T-helper 2 cell treated with Interferon-gamma antibody and Interleukin-4, amounts not matched to agents 100 ng/mL and 5 ng/mL, for 36 hours (primary cell): ENCODE data around the gene EXOC4. TPM values are rescaled to one million over a fixed set of nuclear protein-coding genes. Genes with fewer than 3 reads are reported as not detected.
"Not testable (repeated sequence)": the region's sequence is repeated elsewhere in the genome, so short reads cannot be mapped to it uniquely, and the experiment has no call there.

Experiments
- intact Hi-C: fragments of 100-400 bp; cut with micrococcal nuclease; formaldehyde crosslinking; loops from one replicate; pipeline ENCODE4 v1.15.1; 2023
- total RNA-seq: library from RNA; stranded (reverse); gene quantifications from 2 replicates; pipeline ENCODE4 v1.2.3, GENCODE V29; 2022

The EXOC4 gene
- total RNA-seq, 1 donor from 2014 or later = 74.2 TPM

- intact Hi-C loops = no loop called here
Measured at GRCh38 chr7:133962646-133963045, 709.8 kb downstream of the EXOC4 start.

DNA sequence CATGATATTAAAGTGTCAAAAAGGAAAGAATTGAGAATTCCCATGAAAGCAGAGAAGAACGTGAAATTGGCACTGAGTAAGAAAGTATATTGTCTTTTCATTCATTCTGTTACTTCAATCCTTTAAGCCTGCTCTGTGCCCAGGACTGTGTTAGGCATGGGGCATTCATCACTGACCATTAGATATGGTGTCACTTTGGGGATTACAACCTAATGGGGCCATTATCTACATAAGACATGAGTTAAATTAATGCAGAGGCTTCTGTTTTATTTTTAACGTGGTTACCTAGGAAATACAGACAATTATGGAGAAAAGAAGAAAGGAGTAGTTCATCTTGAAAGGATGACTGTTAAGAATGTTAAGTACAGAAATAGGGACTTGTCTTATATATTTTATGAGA is 710.8 kb downstream of the EXOC4 start:
- intact Hi-C loops = no loop called here

GRCh38 chr7:133971625-133972024 is 718.7 kb downstream of the EXOC4 start:
- intact Hi-C loops = no loop called here

DNA sequence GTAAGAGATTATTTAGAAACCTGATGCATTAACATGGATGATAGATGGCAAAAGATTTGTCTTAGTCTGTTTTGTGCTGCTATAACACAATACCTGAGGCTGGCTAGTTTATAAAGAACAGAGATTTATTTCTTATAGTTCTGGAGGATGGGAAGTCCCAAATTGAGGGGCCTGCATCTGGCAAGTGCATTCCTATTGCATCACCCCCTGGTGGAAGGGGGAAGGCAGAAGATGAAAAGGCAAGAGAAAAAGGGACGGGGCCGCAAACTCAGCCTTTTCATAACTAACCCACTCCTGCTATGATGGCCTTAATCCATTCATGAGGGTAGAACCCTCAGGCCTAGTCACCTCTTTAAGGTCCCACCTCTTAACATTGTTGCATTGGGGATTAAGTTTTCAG is 720.8 kb downstream of the EXOC4 start:
- intact Hi-C loops = no loop called here

DNA sequence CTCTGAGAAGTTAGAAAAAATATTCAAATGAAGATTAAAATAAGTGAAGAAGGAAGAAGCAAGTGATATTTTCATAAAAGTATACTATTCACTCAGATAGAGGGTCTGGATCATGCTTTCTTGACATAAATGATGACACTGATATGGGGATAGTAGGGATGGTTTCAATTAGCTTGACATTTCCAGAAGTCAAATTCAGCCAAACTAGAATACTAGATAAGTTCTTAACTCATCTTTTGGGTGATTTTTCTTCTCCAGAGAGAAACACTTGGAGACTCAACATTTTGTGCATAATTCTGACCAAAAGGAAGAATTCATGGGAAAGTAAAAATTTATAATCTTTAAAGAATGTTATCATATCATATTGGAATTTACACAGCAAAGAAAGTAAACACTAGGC is 722.3 kb downstream of the EXOC4 start:
- intact Hi-C loops = no loop called here

DNA sequence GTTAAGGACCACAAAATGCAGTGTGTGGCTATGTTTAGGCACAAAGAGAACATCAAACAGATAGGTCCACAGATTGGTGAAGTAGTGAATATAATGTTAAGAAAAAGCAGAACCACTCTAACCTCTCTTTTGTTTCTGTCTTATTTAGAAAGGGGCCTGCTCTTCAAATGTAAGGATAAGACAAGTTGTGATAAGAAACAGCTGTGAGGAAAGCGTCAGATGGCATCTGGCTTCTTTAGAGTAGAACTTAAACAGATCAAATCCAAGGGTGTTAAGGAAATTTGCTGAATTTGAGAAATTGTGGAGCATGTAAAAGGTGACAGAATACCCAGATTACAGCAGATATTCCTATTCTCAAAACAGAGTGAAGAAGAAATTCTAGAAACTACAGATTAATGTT is 723.3 kb downstream of the EXOC4 start:
- intact Hi-C loops = no loop called here

GRCh38 chr7:133977409-133978274 is 724.8 kb downstream of the EXOC4 start:
- intact Hi-C loops = no loop called here

- intact Hi-C loops = no loop called here
Measured at GRCh38 chr7:133978502-133979295, 725.8 kb downstream of the EXOC4 start.

GRCh38 chr7:133980804-133981203 is 727.9 kb downstream of the EXOC4 start:
- intact Hi-C loops = no loop called here

GRCh38 chr7:133983685-133984419 is 731.0 kb downstream of the EXOC4 start:
- intact Hi-C loops = no loop called here

DNA sequence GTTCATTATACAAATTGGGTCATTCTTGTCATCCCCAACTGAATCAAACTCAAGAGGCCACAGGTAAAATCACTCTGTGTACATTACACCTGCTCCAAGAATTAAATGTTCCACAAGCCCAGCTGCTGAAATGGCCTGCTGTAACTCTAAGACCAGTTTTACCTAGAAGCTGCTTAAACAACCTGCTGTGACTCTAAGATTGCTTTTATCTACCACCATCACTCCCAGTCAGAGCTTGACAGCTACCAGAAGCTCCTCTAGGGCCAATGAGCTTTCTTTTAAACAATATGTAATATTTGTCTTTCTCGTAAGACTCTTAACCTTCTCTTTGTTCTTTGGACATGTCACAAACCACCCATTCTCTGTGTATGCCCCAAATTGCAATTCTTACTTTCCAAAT is 732.4 kb downstream of the EXOC4 start:
- intact Hi-C loops = no loop called here

GRCh38 chr7:133987582-133987981 is 734.7 kb downstream of the EXOC4 start:
- intact Hi-C loops = no loop called here

DNA sequence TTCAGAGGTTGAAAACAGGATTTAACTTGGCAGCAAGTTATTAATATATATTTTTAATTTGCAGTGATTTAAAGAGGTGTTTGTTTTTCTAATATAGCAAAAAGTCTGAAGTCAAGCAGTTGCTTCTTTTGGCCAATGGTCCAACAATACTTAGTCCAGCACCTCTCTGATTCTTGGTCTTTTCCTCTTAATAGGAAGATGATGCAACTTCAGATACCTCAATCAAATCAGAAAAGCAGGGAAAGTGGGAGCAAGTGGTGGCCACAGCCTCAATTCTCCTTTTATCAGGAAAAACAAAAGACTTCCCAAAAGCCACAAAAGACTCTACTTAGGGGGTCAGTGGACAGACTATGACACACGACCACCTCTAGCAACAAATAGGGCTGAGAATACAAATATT is 740.7 kb downstream of the EXOC4 start:
- intact Hi-C loops = no loop called here

DNA sequence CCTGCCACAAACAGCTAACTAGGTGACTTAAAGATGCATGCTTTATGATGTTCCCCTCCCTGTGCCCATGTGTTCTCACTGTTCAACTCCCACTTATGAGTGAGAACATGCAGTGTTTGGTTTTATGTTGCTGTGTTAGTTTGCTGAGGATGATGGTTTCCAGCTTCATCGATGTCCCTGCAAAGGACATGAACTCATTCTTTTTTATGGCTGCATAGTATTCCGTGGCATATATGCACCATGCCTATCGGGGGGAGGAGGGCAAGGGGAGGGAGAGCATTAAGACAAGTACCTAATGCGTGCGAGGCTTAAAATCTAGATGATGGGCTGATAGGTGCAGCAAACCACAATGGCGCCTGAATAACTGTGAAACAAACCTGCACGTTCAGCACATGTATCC is 741.2 kb downstream of the EXOC4 start:
- intact Hi-C loops = not testable (repeated sequence)

- intact Hi-C loops = no loop called here
Measured at GRCh38 chr7:133997463-133997862, 744.6 kb downstream of the EXOC4 start.

DNA sequence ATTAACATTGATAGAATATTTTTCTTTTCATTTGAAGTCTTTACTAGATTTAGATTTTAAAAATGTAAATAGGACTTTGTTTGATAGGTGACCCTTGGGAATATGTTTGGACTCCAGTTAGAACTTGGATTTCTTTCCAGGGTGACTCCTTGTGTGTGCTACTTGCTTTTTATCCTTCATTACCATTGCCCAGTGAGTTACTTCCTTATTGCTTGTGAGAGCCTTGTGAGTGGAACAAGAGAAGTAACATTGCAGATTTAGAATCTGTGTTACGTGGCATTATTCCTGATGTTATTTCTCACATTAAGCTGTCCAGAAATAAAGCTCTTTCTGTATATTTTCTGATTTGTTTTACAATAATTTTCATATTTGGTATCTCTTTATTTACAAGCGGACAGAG is 746.3 kb downstream of the EXOC4 start:
- intact Hi-C loops = no loop called here

- intact Hi-C loops = no loop called here
Measured at GRCh38 chr7:134004829-134005505, 752.1 kb downstream of the EXOC4 start.

GRCh38 chr7:134009314-134010110 is 756.6 kb downstream of the EXOC4 start:
- intact Hi-C loops = no loop called here

GRCh38 chr7:134013249-134013648 is 760.4 kb downstream of the EXOC4 start:
- intact Hi-C loops = no loop called here

GRCh38 chr7:134014935-134015334 is 762.1 kb downstream of the EXOC4 start:
- intact Hi-C loops = no loop called here
